Nucleus accumbens (tissue), 56 donors: ENCODE measurements around the gene PLEKHG7.
"Not testable (repeated sequence)": the region's sequence is repeated elsewhere in the genome, so short reads cannot be mapped to it uniquely, and the experiment has no call there.

ENCODE experiments used
- DNase-seq, 56 donors: peaks; one replicate each; lab custom pipeline; 2025; lab: John Stamatoyannopoulos, UW

PLEKHG7 gene

DNA sequence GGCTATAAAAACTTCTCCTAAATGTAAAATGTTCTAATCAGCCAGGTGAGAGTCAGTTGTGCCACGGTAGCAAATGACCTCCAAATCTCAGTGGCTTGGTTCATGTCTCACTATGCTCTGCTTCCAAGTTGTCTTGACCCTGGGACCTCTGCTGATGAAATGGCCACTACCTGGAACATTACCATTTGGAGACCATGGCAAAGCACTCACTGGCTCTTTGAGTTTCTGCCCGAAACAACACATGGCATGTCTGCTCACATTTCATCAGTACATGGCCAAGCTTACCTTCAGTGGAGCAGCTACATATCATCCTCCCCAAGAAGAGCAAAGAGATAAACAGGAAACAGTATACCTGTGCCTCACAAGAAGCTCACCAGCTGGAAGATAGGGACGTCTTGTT is 40.2 kb downstream of the PLEKHG7 start:
- DNase-seq, result no peak

DNA sequence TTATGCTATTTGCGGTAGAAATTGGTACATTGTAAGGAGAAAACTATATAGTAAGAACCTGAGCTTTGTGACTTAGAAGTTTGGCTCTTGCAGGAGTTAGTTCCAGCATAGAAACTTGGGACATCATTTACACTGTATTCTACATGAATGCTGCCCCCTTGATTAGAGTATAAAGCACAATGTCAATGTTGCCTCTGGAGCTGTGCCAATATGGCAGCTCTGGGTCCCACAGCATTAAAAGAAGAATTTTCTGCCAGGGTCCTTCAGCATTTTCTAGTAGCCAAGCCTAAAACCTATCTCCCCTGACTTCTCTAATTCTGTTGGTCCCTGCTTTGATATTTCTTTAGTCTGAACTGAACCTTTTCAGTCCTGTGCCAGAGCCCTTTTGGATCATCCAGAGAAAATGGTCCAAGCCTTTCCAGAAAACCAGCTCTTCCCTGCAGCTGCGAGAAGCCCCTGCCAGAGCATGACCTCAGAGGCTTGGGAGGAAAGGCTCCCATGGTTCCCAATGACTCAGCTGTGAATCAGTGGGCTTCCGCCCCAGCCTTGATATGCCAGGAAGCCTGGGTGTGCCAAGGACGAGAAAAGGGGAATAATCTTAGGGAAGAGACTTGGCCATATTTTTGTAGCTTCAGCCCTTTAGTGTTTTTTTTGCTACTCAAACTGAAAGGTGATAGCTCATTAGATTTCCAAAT is 43.2 kb downstream of the PLEKHG7 start:
- peak in 49 of 56 donors; percentile 4 to 88 (median 45) for DNase-seq

DNA sequence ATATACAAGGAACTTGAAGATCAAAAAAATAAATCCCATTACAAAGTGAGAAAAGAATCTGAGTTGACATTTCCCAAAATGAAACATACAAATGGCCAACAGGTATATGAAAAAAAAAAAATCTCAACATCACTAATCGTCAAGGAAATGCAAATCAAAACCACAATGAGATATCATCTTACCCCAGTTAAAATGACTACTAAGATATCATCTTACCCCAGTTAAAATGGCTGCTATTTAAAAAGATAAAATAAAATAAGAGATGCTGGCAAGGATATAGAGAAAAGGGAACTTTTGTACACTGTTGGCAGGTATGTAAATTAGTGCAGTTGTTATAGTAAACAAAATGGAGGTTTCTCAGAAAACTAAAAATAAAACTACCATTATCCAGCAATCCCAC is 44.4 kb downstream of the PLEKHG7 start:
- no peak for DNase-seq

DNA sequence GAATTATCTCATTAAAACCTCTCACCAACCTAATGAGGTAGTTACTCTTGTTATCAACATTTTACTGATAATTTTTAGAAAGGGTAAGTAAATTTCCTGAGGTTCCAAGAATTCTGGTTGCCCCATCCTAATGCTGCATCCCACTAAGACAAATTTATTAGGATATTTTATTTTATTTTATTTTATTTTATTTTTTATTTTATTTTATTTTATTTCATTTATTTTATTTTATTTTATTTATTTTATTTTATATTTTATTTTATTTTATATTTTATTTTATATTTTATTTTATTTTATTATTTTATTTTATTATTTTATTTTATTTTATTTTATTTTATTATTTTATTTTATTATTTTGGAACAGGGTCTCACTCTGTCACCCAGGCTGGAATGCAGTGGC is 46.9 kb downstream of the PLEKHG7 start:
- DNase-seq, result not testable (repeated sequence)

DNA sequence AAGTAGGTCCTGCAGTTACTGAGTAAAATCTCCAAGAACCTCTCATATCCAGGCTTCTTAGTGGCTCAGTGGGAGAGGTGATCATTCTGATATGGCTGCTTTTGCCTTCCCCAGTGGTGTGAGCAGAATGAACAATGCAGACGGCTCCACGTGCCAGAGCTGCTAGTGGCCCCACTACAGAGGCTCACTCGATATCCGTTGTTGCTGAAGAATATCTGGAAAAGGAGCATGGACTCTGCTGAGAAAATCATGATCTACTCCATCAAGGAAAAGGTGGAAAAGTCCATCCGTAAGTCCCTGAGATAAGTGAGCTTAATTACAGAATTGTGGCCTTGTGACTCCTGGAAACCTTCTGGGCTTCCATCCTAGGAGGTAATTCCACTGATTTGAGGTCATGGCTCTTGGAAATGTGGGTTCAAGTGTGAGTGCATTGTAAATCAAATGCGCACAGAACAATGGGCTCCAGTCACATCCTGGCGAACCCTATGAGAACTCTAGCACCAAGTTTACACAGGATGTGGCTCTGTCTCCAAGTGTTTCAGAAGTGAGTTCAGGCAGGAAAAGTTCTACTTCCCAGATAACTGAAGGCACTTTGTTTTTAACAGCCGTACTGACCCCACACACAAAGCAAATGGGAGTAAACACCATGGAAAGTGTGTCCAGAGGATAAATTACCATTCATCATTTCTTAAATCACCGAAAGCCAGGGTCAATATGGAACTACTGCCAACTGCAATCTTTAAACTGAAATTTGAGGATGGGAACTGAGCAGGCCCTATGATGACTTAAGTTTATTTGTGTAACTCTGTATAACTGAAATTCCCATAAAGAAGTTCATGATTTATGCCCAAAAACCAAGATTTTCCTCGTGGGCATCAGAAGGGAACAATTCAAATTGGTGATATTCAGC is 51.4 kb downstream of the PLEKHG7 start:
- DNase-seq, result no peak

DNA sequence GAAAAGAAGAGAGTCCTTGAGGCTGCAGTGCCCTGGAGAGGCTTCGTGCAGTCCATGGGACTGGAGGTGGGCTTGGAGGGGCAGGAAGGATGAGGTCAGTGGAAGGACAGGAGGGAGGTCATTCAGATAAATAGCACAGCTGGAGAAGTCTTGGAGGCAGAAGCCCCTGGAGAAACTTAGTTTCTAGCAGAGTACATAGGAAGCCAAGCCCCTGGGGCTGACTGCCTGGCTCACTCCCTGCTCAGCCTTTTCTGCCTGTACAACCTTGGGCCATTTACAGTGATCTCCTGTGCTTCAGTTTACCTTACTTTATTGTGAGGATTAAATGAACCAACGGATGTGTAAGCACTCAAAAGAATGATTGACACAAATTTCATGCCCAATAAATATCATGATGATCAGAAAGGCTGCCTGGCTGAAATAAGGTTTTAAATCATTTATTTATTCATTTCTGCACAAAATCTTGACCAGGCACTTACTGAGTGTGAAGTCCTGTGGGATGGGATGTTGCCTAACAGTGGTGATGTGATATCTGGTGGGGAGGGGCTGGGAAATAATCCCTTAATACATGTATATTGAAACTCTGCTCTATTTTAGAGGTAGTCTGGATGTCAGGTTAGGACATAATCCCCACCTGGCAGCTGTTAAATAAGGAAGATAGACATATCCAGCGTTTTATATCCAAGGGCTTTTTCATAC is 54.3 kb downstream of the PLEKHG7 start:
- no peak for DNase-seq

DNA sequence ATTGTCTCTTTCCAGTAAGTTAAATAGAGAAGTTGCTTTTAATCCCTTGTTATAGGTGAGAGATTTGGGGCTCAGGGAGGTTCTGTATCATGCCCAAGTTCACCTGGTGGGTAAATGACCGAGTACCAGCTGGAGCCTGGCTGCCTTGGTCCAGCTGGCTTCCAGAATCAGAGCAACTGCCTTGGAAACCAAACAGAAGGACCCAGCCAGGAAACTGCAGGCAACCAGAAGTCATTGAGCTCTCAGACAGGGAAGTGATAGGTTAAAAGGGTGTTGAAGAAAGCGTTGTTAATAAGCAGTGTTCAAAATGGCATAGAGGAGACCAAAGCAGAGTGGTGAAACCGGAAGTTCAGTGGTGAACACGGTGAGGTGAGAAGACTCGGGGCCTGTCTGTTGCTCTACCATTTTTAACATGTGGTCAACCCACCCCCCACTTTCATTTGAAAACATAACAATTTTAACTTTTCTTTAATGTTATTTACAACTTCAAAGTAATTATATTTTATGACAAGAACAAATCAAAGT is 54.9 kb downstream of the PLEKHG7 start:
- no peak for DNase-seq

DNA sequence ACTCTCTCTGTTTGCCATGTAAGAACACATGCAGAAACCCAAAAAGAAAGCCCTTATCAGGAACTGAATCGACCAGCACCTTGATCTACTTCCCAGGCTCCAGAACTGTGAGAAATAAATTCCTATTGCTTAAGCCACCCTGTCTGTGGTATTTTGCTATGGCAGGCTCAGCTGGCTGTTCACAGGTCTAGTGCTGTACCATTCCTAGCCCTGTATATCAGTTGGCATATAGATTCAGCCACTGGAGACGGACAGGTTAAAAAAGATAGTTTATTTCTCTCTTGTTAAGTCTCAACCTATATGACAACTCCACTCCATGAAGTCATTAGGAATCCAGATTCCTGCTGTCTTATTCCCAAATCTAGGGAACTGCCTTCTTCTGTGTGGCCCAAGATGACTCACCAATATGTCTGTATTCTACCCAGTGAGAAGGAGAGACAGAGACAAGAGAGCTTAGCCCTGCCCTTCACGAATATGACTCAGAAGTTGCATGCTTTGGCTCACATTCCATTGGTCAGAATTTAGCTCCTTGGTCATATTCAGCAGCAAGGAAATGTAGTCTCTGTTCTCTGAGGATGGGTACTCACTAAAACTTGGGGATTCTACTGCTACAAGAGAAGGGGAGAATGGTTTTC is 57.0 kb downstream of the PLEKHG7 start:
- DNase-seq, result no peak

DNA sequence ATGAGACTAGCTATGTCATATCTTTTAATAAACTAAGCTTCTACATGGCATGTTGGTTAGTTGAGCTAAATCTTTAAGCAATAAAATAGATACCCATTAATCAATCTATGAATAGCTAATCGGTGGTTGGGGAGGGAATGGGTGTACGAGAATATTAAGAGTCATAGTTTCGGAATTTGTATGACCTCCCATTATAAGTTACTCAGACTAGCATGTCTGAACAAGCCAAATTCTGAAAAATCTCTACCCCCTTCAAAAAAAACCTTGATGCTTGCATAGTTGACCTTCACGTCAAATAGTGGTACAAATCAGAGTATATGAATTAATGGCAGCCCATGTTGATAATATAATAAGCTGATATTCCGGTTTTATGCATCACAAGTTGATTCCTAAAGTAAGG is 60.0 kb downstream of the PLEKHG7 start:
- DNase-seq, result no peak

DNA sequence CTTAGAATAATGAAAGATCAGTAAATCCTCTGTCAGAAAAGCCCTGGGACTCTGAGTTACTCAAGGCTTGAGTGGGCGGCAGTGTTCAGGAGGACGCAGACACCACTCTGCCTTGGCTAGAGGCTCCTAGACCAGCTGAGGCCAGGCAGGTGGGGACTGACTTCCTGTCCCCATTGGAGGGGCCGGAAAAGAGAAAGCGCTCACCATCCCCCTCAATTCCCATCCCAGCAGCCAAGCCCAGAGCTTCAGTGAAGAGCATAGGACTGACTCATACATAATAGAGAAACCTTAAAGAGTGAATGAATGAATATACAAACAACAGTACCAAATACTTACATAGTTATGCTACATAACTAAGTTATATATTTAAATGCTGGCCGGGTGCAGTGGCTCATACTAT is 62.0 kb downstream of the PLEKHG7 start:
- DNase-seq, result no peak

DNA sequence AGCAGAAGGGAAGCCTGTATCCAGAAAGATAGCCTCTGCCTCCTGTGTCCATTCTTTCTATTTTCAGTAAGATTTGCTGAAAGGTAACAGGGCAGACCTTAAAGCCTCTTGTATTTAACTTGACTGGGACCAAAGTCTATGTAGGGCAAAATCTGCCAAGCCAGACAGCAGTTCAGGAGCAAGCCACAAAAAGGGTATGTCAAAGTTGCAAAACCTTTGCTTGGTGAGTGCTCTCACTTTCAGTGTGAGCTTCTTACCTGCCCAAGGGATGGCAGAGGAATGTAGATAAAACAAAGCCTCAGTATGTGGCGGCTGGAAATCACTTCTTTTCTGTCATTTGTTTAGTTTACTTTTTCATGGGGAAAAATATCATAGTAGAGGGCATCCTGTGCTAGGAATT is 63.1 kb downstream of the PLEKHG7 start:
- DNase-seq, result no peak

DNA sequence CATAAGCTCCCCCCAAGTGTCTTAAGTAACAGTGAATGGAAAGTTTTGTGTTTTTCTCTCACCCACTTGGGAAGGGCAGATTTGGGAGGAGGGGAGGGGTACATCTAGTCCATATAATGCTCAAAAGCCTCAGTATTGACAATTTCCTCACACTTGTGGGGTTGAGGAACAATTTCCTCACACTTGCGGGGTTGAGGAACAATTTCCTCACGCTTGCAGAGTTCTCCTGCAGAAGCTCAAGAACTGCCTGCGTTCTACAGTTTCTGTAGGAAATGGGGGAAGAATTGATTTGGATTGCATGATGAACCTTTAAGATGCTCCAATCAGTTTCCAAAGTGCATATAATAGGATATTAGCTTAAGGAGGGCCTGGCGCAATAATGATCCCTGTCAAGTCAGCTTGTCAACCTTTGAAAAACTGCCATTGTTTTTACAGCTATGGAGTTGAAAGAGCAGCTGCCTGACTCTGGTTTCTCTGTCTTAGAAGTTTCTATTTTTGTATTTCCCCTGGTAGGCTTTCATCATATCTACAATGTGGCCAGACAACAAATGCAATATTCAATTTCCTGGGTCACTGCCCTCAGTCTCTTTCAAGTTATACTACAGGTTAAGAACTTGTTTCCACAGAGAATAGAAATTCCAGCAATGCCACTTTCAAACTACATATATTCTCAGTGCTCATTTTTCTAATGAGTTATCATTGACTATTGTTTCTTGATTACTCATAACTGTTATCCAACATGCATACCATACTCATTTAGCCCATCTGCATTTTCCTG is 66.5 kb downstream of the PLEKHG7 start:
- no peak for DNase-seq

DNA sequence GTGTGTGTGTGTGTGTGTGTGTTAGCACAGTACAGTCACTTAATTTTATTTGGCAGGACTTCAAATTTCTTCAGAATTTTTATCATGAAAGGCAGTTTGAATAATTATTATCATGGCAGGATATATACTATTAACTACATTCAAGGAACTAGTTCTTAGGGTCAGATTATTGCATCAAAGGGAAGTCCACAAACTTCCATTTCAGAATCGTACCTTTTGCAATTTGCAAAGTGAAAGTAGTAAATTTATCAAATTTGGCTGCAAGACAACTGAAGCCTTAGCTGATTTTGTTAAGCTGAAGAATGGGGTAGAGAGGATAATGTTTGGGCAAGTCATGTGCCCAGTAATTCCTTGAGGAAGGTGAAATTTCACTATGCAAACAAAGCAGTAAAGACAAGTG is 68.2 kb downstream of the PLEKHG7 start:
- DNase-seq, result no peak

DNA sequence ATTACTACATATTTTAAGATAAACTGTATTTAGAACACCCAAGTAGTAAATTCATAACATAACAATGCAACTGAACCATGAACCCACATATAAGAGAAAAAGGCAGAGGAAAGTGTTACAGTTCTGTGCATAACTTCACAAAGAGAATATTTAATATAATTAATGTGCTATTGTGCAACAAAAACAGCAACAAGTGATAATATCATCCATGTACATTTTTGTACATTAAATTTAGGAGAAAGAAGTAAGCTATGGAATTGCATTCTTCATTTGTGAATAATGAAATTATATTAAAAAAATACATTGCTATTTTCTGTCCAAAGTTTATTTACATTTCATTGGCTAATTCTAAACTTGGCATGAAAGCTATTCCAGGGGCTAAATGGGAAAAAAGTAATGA is 72.6 kb downstream of the PLEKHG7 start:
- no peak for DNase-seq

DNA sequence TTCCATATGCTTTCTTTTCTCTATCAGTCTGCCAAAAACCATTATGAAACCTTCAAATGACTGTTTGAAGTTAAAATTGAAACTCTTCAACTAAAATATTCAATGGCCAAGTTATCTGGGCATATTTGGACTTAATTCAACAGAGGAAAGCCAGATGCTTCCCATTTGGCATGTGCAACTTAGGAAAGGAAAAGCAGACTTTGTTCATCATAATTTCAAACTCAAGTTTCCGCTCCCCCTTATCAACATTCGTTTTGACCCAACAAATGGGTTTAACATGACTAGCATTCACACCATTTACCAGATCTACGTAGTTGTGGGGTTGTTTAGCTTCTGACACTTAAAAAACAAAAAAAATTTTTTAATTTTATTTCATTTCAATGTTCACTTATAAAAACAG is 75.7 kb downstream of the PLEKHG7 start:
- no peak for DNase-seq

DNA sequence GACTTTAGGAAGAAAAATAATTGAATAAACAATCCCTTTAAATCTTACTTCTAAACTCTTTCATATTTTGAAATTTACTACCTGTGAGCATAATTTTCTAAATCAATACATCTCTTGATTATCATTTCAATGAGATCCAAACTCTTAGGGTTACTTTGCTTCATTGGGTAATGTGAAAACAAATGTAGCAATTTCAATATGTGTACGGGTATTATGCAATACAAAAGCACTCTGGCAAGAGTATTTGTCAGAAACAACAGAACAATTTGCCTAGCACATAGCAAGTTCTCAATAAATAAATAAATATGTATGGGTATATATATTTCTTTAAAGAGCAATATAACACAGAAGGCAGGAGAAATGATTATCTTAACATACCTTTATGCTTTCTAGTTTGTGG is 77.1 kb downstream of the PLEKHG7 start:
- no peak for DNase-seq

DNA sequence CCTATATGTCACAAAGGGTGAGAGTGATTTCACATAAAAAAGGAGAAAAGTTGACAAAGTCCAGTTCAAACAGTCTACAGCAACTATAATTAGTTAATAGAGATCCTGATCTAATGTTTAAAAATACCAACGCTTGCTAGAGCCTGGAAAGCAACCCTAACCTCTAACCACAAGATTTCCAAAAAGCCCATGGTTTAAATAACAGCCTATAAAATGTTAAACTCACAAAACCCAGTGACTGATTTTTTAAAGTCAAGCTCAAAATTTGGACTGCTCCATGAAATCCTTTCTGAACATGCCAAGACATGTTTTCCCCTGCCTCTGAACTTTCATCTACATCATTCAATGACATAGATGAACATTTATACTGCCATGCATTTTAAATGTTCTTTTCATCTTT is 81.6 kb downstream of the PLEKHG7 start:
- DNase-seq, result no peak

DNA sequence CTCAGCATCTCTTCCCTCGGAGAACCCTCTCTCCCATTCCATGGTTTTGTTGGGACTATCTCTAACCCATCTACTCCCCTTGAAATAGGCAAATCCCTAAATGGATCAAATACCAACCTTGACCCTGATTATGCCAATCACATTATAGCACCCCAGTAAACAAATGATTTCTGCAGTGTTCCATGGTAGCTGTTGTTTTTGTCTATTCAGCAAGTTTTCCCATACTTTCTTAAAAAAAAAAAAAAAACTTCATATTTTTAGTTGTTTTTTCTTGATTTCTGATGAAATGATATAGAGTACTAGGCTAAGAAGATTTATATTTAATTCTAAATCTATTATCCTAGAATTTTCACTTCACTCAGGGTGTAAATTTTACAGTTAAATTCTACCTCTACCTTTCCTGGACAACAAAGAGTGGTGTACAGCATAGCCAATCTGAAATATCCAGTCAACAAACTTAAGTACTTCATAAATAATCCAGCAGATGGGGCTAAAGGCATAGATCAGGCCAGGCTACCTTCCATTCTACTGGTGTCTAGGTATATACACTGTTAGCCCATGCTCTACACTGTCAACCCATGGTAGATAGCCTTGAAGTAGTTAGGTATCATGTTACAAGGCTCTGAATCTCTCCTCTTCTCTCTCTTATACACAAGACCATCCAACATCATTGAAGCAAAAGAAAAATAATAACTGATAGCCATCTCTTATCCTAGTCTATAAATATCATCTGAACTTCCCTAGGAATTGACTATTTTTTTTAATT is 82.2 kb downstream of the PLEKHG7 start:
- DNase-seq, result peak in 2 of 56 donors; percentile 1 to 3

DNA sequence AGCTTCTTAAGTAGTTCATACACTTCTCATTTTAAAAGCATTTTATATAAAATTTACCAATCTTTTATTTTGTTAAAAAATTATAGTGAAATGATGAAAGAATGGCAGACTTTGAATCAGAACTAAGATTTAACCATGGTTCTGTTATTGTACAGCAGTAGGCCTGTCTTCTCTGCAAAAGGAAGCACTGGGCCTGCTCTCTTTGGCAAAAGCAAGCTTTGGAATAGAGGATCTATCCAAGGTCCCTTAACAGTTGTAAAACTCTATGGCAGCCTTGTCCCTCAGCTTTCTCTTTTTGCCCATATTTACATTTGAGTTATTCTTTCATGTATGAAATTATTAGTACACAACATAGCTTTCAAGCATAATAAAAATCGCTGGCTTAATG is 82.8 kb downstream of the PLEKHG7 start:
- DNase-seq, result no peak
